ENCODE data around the gene KRT81.
A peak's percentile ranks its signal among the peaks of the same experiment; 100 is the strongest.
"Not testable (repeated sequence)": the region's sequence is repeated elsewhere in the genome, so short reads cannot be mapped to it uniquely, and the experiment has no call there.

KRT81 gene

DNA sequence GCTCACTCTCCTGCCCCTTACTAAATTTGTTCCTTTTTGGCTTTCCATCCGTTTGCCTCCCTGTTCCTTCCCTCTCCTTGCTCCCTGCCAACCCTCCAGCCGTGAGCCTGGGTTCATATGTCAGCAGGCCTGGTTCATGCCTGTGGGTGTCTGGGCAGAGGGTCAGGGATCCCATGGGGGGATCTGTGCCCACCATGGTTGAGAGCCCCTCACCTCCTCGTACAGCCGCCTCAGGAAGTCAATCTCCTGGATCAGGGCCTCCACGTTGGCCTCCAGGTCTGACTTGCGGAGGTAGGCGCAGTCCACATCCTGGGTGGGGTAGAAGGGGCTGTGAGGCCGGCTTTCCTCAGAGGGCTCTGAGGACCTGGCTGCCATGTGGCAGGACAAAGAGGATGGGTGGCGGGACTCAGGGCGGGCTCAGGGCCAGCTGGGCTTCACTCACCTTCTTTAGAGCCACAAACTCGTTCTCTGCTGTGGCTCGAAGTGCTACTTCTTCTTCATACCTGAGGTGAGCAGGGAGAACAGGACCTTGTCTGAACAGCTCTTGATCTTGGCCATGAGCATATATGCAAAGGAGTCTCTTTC is 26.2 kb upstream of the KRT81 start:
- Histone ChIP-seq H3K36me3 (ENCODE audit: control insufficient read depth, insufficient read depth, low read length) (no peaks in the 10 kb centered on the region), H3K4me1 (ENCODE audit: control insufficient read depth, insufficient read depth, low read length) (no peaks in the 10 kb centered on the region), H3K9me3 (ENCODE audit: control insufficient read depth, insufficient read depth, low read depth, low read length) (no peaks in the 10 kb centered on the region), H3K27me3 (ENCODE audit: control insufficient read depth, insufficient read depth, low read length) (peaks cover 15% of the 10 kb centered on the region; the same call in 1 of the 2 replicates), H3K9ac (ENCODE audit: low read length) (no peak overlapping the region), H3K4me3 (ENCODE audit: low read depth, low read length) (no peak overlapping the region), H3K27ac (ENCODE audit: low read depth, low read length) (no peak overlapping the region)

GRCh38 chr12:52316701-52317100 is 25.4 kb upstream of the KRT81 start:
- H3K27ac ChIP-seq (ENCODE audit: low read depth, low read length): no peak overlapping the region
- no peak overlapping the region for H3K4me3 ChIP-seq (ENCODE audit: low read depth, low read length)
- H3K36me3 ChIP-seq (ENCODE audit: control insufficient read depth, insufficient read depth, low read length): no peaks in the 10 kb centered on the region
- H3K9ac ChIP-seq (ENCODE audit: low read length): no peak overlapping the region
- H3K9me3 ChIP-seq (ENCODE audit: control insufficient read depth, insufficient read depth, low read depth, low read length): no peaks in the 10 kb centered on the region
- H3K27me3 ChIP-seq (ENCODE audit: control insufficient read depth, insufficient read depth, low read length): peaks cover 23% of the 10 kb centered on the region; the same call in 1 of the 2 replicates
- H3K4me1 ChIP-seq (ENCODE audit: control insufficient read depth, insufficient read depth, low read length): no peaks in the 10 kb centered on the region

- H3K9ac ChIP-seq (ENCODE audit: low read length): no peak overlapping the region
- H3K4me3 ChIP-seq (ENCODE audit: low read depth, low read length): no peak overlapping the region
- no peaks in the 10 kb centered on the region for H3K36me3 ChIP-seq (ENCODE audit: control insufficient read depth, insufficient read depth, low read length)
- H3K9me3 ChIP-seq (ENCODE audit: control insufficient read depth, insufficient read depth, low read depth, low read length): no peaks in the 10 kb centered on the region
- no peak overlapping the region for H3K27ac ChIP-seq (ENCODE audit: low read depth, low read length)
- no peaks in the 10 kb centered on the region for H3K4me1 ChIP-seq (ENCODE audit: control insufficient read depth, insufficient read depth, low read length)
- H3K27me3 ChIP-seq (ENCODE audit: control insufficient read depth, insufficient read depth, low read length): peaks cover 27% of the 10 kb centered on the region
These were observed 25.0 kb upstream of the KRT81 start for GRCh38 chr12:52316290-52316689.

GRCh38 chr12:52315721-52316120 is 24.4 kb upstream of the KRT81 start:
- not testable (repeated sequence) for H3K4me1 ChIP-seq (ENCODE audit: control insufficient read depth, insufficient read depth, low read length)

GRCh38 chr12:52314511-52314910 is 23.2 kb upstream of the KRT81 start:
- Histone ChIP-seq H3K9ac (ENCODE audit: low read length) (no peak overlapping the region), H3K9me3 (ENCODE audit: control insufficient read depth, insufficient read depth, low read depth, low read length) (no peaks in the 10 kb centered on the region), H3K27me3 (ENCODE audit: control insufficient read depth, insufficient read depth, low read length) (peaks cover 40% of the 10 kb centered on the region)

More at GRCh38 chr12:52315721-52316120, 24.4 kb upstream of the KRT81 start:
- H3K9me3 ChIP-seq (ENCODE audit: control insufficient read depth, insufficient read depth, low read depth, low read length); H3K9ac ChIP-seq (ENCODE audit: low read length); H3K27ac ChIP-seq (ENCODE audit: low read depth, low read length); H3K4me3 ChIP-seq (ENCODE audit: low read depth, low read length); H3K36me3 ChIP-seq (ENCODE audit: control insufficient read depth, insufficient read depth, low read length): not testable (repeated sequence)
- peaks cover 33% of the 10 kb centered on the region for H3K27me3 ChIP-seq (ENCODE audit: control insufficient read depth, insufficient read depth, low read length)

GRCh38 chr12:52313926-52314325 is 22.6 kb upstream of the KRT81 start:
- peaks cover 46% of the 10 kb centered on the region for H3K27me3 ChIP-seq (ENCODE audit: control insufficient read depth, insufficient read depth, low read length)
- no peaks in the 10 kb centered on the region for H3K9me3 ChIP-seq (ENCODE audit: control insufficient read depth, insufficient read depth, low read depth, low read length)

More at GRCh38 chr12:52314511-52314910, 23.2 kb upstream of the KRT81 start:
- no peaks in the 10 kb centered on the region for H3K36me3 ChIP-seq (ENCODE audit: control insufficient read depth, insufficient read depth, low read length)
- H3K27ac ChIP-seq (ENCODE audit: low read depth, low read length): no peak overlapping the region
- H3K4me3 ChIP-seq (ENCODE audit: low read depth, low read length): no peak overlapping the region
- no peaks in the 10 kb centered on the region for H3K4me1 ChIP-seq (ENCODE audit: control insufficient read depth, insufficient read depth, low read length)

DNA sequence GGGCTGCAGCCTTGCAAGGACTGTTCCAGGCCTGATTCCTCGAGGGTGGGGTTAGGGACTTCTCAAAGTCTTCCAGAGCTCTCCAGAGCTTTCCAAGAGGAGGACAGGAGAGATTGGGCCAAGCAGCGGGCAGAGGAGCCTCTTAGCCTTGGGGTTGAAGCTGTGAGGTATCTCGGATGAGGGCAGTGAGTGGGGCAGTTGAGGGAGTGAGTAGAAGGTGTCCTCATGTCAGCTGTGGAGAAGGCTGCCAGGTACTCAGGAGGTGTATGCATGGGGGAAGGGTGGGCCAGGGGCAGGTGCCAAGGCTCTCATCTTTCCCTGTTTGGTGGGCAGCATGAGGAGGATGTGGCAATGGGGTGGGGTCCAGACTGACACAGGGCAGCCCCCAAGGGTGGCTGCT is 22.1 kb upstream of the KRT81 start:
- Histone ChIP-seq H3K27me3 (ENCODE audit: control insufficient read depth, insufficient read depth, low read length) (peaks cover 50% of the 10 kb centered on the region), H3K4me3 (ENCODE audit: low read depth, low read length) (no peak overlapping the region), H3K4me1 (ENCODE audit: control insufficient read depth, insufficient read depth, low read length) (peaks cover 6% of the 10 kb centered on the region), H3K36me3 (ENCODE audit: control insufficient read depth, insufficient read depth, low read length) (no peaks in the 10 kb centered on the region), H3K9me3 (ENCODE audit: control insufficient read depth, insufficient read depth, low read depth, low read length) (no peaks in the 10 kb centered on the region), H3K9ac (ENCODE audit: low read length) (no peak overlapping the region), H3K27ac (ENCODE audit: low read depth, low read length) (no peak overlapping the region)

More at GRCh38 chr12:52313926-52314325, 22.6 kb upstream of the KRT81 start:
- Histone ChIP-seq H3K4me1 (ENCODE audit: control insufficient read depth, insufficient read depth, low read length) (peaks cover 3% of the 10 kb centered on the region), H3K36me3 (ENCODE audit: control insufficient read depth, insufficient read depth, low read length) (no peaks in the 10 kb centered on the region), H3K4me3 (ENCODE audit: low read depth, low read length) (no peak overlapping the region), H3K9ac (ENCODE audit: low read length) (no peak overlapping the region), H3K27ac (ENCODE audit: low read depth, low read length) (no peak overlapping the region)

- peaks cover 64% of the 10 kb centered on the region for H3K27me3 ChIP-seq (ENCODE audit: control insufficient read depth, insufficient read depth, low read length)
- H3K9ac ChIP-seq (ENCODE audit: low read length): no peak overlapping the region
- H3K9me3 ChIP-seq (ENCODE audit: control insufficient read depth, insufficient read depth, low read depth, low read length): no peaks in the 10 kb centered on the region
- H3K36me3 ChIP-seq (ENCODE audit: control insufficient read depth, insufficient read depth, low read length): no peaks in the 10 kb centered on the region
- no peak overlapping the region for H3K27ac ChIP-seq (ENCODE audit: low read depth, low read length)
- peaks cover 9% of the 10 kb centered on the region for H3K4me1 ChIP-seq (ENCODE audit: control insufficient read depth, insufficient read depth, low read length)
- H3K4me3 ChIP-seq (ENCODE audit: low read depth, low read length): no peak overlapping the region
These were observed 20.8 kb upstream of the KRT81 start for GRCh38 chr12:52312086-52312485.

GRCh38 chr12:52311285-52311648 is 19.9 kb upstream of the KRT81 start:
- H3K4me3 ChIP-seq (ENCODE audit: low read depth, low read length): no peak overlapping the region
- H3K4me1 ChIP-seq (ENCODE audit: control insufficient read depth, insufficient read depth, low read length): peaks cover 9% of the 10 kb centered on the region
- H3K9me3 ChIP-seq (ENCODE audit: control insufficient read depth, insufficient read depth, low read depth, low read length): no peaks in the 10 kb centered on the region
- H3K9ac ChIP-seq (ENCODE audit: low read length): no peak overlapping the region
- no peak overlapping the region for H3K27ac ChIP-seq (ENCODE audit: low read depth, low read length)
- peaks cover 72% of the 10 kb centered on the region for H3K27me3 ChIP-seq (ENCODE audit: control insufficient read depth, insufficient read depth, low read length)
- no peaks in the 10 kb centered on the region for H3K36me3 ChIP-seq (ENCODE audit: control insufficient read depth, insufficient read depth, low read length)

DNA sequence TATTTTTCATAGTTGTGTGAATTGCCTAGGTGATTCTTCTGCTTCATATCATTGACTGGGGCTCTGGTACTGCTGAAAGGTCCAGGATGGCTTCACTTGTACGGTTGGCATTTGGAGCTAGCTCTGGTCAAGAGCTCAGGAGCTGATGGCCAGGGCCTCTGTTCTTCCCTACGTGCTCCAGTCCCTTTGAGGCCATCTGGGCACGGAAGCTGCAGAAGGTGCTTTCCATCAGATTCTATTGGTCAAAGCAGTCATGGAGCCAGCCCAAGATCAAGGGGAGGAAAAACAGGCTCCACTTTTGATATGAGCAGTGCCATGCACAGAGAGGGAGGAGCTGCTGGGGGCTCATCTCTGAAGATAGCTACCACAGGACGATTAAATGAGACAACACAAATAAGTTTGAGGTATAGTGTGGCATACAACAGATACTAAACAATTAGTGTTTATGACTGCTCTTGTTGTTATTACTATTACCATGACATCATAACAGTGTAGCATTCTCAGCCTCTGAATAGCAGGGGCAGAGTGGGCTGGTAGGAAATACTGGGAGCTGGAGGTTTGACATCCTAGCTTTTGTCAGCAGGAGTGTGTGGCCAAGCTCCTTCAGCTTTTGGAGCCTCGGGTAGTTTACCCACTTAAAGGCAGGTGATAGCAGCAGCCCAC is 19.4 kb upstream of the KRT81 start:
- Histone ChIP-seq H3K27ac (ENCODE audit: low read depth, low read length) (no peak overlapping the region), H3K27me3 (ENCODE audit: control insufficient read depth, insufficient read depth, low read length) (peaks cover 78% of the 10 kb centered on the region), H3K4me3 (ENCODE audit: low read depth, low read length) (no peak overlapping the region), H3K9me3 (ENCODE audit: control insufficient read depth, insufficient read depth, low read depth, low read length) (no peaks in the 10 kb centered on the region), H3K4me1 (ENCODE audit: control insufficient read depth, insufficient read depth, low read length) (peaks cover 9% of the 10 kb centered on the region), H3K9ac (ENCODE audit: low read length) (no peak overlapping the region), H3K36me3 (ENCODE audit: control insufficient read depth, insufficient read depth, low read length) (no peaks in the 10 kb centered on the region)

GRCh38 chr12:52308806-52309425 is 17.6 kb upstream of the KRT81 start:
- H3K27me3 ChIP-seq (ENCODE audit: control insufficient read depth, insufficient read depth, low read length): peaks cover 77% of the 10 kb centered on the region
- H3K9ac ChIP-seq (ENCODE audit: low read length): no peak overlapping the region
- no peak overlapping the region for H3K27ac ChIP-seq (ENCODE audit: low read depth, low read length)
- no peaks in the 10 kb centered on the region for H3K36me3 ChIP-seq (ENCODE audit: control insufficient read depth, insufficient read depth, low read length)
- H3K4me1 ChIP-seq (ENCODE audit: control insufficient read depth, insufficient read depth, low read length): peaks cover 9% of the 10 kb centered on the region
- H3K4me3 ChIP-seq (ENCODE audit: low read depth, low read length): peak overlapping the region; percentile 79
- no peaks in the 10 kb centered on the region for H3K9me3 ChIP-seq (ENCODE audit: control insufficient read depth, insufficient read depth, low read depth, low read length)
